Measurements from ENCODE around the gene CGB5.
A peak's percentile ranks its signal among the peaks of the same experiment; 100 is the strongest.

The CGB5 gene

GRCh38 chr19:49084206-49085019 is 40.8 kb downstream of the CGB5 start:
- Histone ChIP-seq H3K9me3 (ENCODE audit: low read length) (no peaks in the 10 kb centered on the region), H3K4me3 (ENCODE audit: low read depth in 1 of 2, low read length in 2 of 2) (peak overlapping the region; percentile 42 to 86), H3K27me3 (ENCODE audit: control insufficient read depth in 1 of 2, insufficient read depth in 2 of 2, low read length in 2 of 2) (no peaks in the 10 kb centered on the region), H3K4me1 (ENCODE audit: insufficient read depth, low read length) (peaks cover 22% of the 10 kb centered on the region), H3K36me3 (ENCODE audit: insufficient read depth, low read length) (peaks cover 18% of the 10 kb centered on the region), H3K9ac (ENCODE audit: low read length) (no peak overlapping the region), H3K27ac (ENCODE audit: low read depth, low read length) (peak overlapping the region; percentile 96)

- Histone ChIP-seq H3K27me3 (ENCODE audit: control insufficient read depth in 1 of 2, insufficient read depth in 2 of 2, low read length in 2 of 2) (no peaks in the 10 kb centered on the region), H3K27ac (ENCODE audit: low read depth, low read length) (peak within 1 kb of the TSS; percentile 96), H3K9ac (ENCODE audit: low read length) (peak within 1 kb of the TSS; percentile 57), H3K4me1 (ENCODE audit: insufficient read depth, low read length) (peaks cover 22% of the 10 kb centered on the region), H3K36me3 (ENCODE audit: insufficient read depth, low read length) (peaks cover 23% of the 10 kb centered on the region), H3K4me3 (ENCODE audit: low read depth in 1 of 2, low read length in 2 of 2) (peak within 1 kb of the TSS; percentile 86 to 95), H3K9me3 (ENCODE audit: low read length) (no peaks in the 10 kb centered on the region)
These were observed 41.6 kb downstream of the CGB5 start, which contains the start of gene SNRNP70 for GRCh38 chr19:49085020-49085867. TSS of gene SNRNP70 (plus strand) at chr19:49085451. CDS start at chr19:49086415, 964 bp downstream.

- no peaks in the 10 kb centered on the region for H3K9me3 ChIP-seq (ENCODE audit: low read length)
These were observed 42.2 kb downstream of the CGB5 start for GRCh38 chr19:49085868-49086232.

GRCh38 chr19:49086296-49086695 is 42.6 kb downstream of the CGB5 start:
- Histone ChIP-seq H3K27ac (ENCODE audit: low read depth, low read length) (peak overlapping the region; percentile 96), H3K4me3 (ENCODE audit: low read depth in 1 of 2, low read length in 2 of 2) (peak overlapping the region; percentile 86 to 95), H3K4me1 (ENCODE audit: insufficient read depth, low read length) (peaks cover 22% of the 10 kb centered on the region), H3K9ac (ENCODE audit: low read length) (peak overlapping the region; percentile 57), H3K27me3 (ENCODE audit: control insufficient read depth in 1 of 2, insufficient read depth in 2 of 2, low read length in 2 of 2) (no peaks in the 10 kb centered on the region), H3K36me3 (ENCODE audit: insufficient read depth, low read length) (peaks cover 33% of the 10 kb centered on the region), H3K9me3 (ENCODE audit: low read length) (no peaks in the 10 kb centered on the region)

More at GRCh38 chr19:49085868-49086232, 42.2 kb downstream of the CGB5 start:
- Histone ChIP-seq H3K4me1 (ENCODE audit: insufficient read depth, low read length) (peaks cover 22% of the 10 kb centered on the region), H3K4me3 (ENCODE audit: low read depth in 1 of 2, low read length in 2 of 2) (peak overlapping the region; percentile 86 to 95), H3K27me3 (ENCODE audit: control insufficient read depth in 1 of 2, insufficient read depth in 2 of 2, low read length in 2 of 2) (no peaks in the 10 kb centered on the region), H3K36me3 (ENCODE audit: insufficient read depth, low read length) (peaks cover 29% of the 10 kb centered on the region), H3K27ac (ENCODE audit: low read depth, low read length) (peak overlapping the region; percentile 96), H3K9ac (ENCODE audit: low read length) (peak overlapping the region; percentile 57)

GRCh38 chr19:49091391-49092038 is 47.9 kb downstream of the CGB5 start:
- Histone ChIP-seq H3K27ac (ENCODE audit: low read depth, low read length) (no peak overlapping the region), H3K27me3 (ENCODE audit: control insufficient read depth in 1 of 2, insufficient read depth in 2 of 2, low read length in 2 of 2) (no peaks in the 10 kb centered on the region), H3K36me3 (ENCODE audit: insufficient read depth, low read length) (peaks cover 58% of the 10 kb centered on the region), H3K4me1 (ENCODE audit: insufficient read depth, low read length) (peaks cover 16% of the 10 kb centered on the region), H3K9ac (ENCODE audit: low read length) (no peak overlapping the region), H3K4me3 (ENCODE audit: low read depth in 1 of 2, low read length in 2 of 2) (no peak overlapping the region), H3K9me3 (ENCODE audit: low read length) (no peaks in the 10 kb centered on the region)

- Histone ChIP-seq H3K9me3 (ENCODE audit: low read length) (no peaks in the 10 kb centered on the region), H3K27me3 (ENCODE audit: control insufficient read depth in 1 of 2, insufficient read depth in 2 of 2, low read length in 2 of 2) (no peaks in the 10 kb centered on the region), H3K27ac (ENCODE audit: low read depth, low read length) (no peak overlapping the region), H3K4me3 (ENCODE audit: low read depth in 1 of 2, low read length in 2 of 2) (no peak overlapping the region), H3K9ac (ENCODE audit: low read length) (no peak overlapping the region), H3K4me1 (ENCODE audit: insufficient read depth, low read length) (peaks cover 10% of the 10 kb centered on the region), H3K36me3 (ENCODE audit: insufficient read depth, low read length) (peaks cover 62% of the 10 kb centered on the region)
These were observed 49.0 kb downstream of the CGB5 start for GRCh38 chr19:49092686-49093085.
